ENCODE results near the gene QSOX2.

Gene QSOX2

DNA sequence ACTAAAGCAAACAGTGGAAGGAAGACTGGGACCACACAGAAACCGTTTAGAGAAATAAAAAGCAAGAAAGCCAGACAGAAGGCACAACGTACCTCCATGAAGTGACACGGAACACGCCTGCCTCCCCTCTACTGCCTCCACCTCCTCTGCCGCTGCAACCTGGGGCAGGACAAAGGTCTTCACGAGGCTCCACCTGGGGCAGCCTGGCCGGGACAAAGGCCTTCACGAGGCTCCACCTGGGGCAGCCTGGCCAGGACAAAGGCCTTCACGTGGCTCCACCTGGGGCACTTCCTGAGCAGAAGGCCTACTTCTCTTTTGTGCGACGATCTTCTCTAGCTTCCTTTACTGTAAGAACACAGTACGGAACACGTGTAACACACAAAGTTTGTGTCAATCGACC lies 11.7 kb downstream of the QSOX2 start:
- no peak for FAIRE-seq

DNA sequence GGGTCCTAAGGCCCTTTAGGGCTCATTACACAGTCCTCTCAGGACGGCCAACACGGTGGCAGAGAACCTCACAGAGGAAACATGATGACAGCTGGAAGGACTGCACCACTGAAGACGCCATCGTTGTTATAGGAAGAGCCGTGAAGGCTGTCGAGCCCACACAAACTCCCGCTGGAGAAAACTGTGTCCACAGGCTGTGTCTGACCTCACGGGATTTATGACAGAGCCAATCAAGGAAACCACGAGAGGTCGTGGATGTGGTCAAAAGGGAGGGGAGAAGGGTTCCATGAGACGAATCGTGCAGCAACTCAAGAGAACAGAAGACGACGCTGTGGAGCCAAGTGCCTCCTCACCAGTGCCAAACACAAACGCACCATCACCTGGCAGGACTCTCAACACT lies 12.2 kb downstream of the QSOX2 start:
- no peak for FAIRE-seq

DNA sequence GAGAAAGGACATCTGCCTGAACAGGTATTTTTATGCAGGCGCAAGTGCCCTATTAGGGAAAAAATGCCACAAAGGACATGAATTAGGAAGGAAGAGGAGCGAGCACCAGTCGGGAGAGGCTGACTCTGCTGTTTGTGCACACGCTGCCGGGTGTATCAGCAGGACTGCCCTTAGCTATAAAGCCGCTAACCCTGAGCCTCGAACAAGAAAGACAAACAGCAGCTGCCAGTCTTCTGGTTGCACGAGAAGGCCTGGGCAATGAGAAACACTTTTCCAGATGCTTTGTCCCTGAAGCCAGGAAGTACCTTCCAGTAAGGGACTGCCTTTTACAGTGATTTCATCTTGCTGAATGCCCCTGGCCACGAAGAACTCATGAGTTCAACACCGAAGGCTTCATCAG lies 12.6 kb downstream of the QSOX2 start:
- no peak for FAIRE-seq

DNA sequence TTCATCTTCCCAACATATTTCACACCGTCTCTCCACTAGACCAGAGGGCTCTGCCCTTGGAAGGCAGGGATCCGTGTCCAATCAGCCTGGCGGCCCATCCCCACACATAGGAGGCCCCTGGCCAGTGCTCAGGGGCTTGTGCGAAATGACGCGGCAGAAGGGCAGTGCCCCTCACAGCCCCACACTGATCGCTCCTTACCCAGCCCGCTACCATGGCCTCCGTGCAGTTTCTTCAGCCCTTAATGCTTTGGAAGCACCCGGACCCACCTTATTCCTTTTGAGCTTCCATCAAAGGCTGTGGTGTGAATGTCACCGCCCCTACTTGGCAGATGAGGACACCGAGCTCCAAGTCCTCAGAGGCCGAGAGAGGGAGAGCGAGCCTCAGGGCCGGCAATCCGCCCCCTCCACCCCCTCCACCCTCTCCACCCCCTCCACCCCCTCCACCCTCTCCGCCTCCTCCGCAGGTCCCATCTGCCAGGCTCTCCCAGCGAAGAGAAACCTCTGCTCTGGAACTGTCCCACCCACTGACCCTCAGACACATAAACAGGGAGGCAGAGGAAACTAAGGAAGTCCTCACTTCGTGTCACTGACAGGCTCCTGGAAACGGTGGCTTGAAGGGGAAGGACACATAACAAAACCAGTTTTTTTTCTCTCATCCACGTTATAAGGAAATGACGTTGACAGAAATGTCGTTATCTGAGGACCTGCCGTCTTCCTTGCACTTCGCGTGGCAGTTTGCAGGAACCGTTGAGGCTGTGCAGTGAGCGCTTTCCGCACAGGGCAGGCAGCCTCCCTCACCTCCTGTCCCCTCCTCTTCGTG lies 13.9 kb downstream of the QSOX2 start:
- FAIRE-seq: no peak

DNA sequence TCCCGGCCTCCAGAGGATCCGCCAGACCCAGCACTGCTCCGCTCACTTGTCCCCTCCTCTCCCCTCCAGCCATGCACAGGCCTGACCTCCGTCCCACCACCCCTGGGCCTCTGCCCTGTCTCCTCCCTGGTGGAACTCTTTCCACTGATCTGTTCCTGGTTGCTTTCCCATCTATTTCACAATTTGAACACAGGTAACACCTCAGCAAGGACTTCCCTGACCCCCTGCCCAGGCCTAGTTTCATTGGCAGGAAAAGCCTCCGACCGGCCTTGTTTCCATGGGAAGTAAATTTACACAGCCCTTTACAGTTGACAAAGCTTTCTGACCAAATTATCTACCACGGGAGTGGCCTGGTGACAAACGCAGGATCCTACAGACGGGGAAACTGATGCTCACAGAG lies 14.8 kb downstream of the QSOX2 start:
- FAIRE-seq: no peak

DNA sequence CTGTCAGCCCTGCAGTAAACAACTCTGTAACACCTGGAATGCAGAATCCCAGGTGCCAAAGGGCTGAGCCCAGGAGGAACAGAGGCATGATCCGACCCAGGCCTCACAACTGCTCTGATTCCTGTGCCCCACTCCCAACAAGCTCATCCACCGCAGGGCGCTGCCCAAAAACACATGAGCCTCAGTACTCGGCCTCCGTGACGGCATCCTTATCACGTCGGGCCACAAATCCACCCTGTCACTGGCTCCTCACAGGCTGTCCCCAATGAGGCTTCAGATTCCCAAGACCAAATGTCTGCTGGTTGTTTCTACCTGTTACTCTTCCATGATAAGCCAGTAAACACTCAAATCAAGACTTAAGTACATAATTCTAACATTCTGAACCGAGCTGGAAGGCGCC lies 15.2 kb downstream of the QSOX2 start:
- FAIRE-seq: no peak

DNA sequence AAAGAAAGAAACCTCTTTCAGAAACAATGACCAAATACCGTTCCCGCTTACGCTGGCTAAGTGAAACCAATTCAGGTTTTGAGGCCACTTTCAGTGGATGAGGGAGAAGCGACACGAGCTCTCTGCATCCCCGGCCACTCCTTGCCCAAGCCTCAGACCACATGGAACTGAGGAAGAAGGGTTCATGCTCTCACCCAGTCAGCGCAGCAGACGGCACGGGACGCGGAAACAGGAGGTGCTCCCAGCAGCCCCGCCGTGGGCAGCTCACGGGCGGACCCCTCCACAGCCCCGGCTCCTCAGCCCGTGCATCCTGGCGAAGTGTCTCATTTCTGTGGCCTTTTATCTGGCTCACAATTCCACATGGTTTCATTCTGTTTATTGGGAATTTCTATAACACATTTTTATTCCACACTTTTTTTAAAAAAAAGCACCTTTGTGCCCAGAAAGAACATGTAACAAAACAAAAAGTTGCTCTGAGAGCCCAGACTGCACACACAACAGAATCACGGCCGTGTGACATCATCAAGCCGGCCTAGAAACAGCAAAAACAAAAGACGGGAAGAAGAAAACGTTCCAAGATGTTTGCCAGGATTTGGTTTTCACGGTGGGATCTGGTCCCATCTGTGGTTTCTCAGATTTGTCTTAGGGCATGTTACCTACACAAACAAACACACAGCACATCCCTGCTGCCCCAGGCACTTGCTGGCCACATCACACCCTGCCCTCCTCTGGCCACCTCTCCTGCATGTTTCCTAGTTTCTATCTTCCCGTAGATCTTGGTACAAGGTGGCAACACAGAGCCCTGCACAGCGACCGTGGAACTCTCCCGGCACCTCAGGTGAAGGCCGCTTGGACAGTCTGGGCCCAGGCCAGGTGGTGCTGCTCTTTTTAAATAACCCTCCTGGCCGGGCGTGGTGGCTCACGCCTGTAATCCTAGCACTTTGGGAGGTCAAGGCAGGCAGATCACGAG lies 16.2 kb downstream of the QSOX2 start:
- FAIRE-seq: no peak

DNA sequence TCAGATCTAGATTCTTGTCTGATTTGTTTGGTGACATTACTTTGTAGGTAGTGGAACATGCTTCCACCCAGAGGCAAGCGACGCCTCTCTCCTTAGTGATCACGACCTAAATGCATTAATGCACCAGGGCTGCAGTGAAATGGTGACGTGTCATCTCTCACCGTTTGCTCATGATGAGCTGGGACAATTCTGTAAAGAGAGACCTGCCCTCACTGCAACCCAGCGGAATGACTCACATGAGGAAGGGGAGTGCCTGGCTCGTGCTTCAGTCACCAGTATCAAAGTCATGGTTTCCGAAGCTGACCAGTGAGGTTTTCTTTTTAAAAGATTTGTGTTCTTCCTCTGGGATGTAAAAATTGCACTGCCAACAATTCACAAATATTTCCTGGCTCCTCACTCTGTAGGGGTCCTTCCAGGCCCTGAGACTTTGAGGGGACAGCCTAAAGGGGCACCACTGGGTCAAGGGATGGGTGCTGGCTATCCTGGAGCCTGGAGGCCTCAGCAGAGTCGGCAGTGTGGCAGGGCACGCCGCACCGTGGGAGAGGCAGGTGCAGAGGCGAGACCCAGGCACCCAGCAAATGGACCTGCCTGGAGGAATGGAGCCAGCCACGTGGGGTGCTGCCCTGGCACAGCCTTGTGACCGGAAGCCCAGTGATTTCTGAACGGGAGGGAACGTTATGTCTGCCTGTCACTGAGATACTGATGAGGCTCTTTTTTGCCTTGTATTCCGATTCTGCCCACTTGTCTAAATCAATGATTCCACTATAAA lies 17.3 kb downstream of the QSOX2 start:
- no peak for FAIRE-seq

DNA sequence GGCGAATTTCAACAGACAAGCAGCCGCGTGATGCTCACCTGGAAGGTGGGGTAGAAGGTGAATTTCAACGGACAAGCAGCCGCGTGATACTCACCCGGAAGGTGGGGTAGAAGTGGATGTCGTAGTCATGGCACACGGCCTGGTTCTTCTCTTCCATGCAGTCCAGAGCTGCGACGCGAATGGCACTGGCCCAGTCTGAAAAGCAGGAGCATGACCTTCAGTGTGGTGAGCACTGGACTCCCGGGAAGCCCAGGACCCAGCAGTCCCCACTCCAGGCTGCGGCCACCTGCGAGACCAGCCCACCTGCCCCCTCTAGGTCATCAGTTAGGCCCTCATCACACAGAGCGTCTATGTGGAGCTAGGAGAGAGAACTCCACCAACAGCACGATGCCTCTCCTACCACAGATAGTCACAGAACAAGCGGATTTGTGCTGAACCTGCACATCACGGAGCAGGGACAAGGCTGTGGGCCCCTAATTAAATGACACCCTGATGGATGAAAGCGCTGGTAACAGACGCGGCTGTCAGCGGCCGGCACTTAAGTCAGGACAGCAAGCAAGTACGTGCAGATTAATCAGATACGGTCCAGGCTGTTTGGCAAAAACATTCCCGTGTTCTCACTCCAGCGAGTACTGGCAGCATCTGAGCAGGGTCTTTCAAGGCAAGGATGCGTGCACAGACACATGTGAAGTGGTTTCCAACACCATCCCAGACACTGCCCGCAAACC lies 18.8 kb downstream of the QSOX2 start:
- FAIRE-seq: no peak

DNA sequence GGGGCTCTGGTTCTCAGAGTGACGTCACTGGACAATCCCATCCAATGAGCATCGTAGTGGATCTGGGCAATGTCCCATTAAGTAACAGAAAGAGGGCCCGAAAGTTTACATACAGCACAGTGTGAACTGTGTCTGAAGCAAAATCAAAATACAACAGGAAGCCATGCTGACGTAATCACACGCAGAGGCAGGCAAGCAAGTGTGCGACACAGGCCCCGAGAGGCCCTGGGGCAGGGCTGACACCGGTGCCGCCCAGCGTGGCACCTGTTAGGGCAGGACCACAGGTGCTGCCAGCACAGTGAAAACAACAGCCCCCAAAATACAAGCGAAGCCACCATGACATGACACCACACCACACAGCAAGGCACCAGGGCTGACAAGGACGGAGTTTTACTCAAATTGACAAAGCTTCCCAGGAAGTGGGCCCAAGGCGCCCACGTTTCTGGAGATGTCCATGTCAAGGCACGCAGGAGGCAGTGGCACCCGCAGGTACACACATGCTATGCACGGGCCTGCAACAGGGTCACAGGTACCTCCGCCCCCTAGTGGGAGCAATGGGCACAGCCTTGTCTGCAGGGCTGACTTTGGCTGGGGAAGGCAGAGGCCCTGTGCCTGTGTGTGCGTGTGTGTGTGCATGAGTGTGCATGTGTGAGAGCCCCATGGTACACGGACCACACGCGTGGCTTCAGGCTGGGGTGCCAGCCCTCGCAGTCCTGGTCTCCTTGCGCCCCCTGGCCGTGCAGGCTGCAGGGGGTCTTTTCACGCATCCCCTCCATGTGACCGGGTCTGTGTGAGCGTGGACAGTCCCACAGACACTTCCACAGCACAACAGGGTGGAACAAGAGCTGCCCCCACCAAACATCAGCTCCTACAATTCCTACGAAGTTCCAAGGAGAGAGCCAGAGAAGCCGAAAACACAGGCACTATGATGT lies 19.6 kb downstream of the QSOX2 start:
- FAIRE-seq: no peak

DNA sequence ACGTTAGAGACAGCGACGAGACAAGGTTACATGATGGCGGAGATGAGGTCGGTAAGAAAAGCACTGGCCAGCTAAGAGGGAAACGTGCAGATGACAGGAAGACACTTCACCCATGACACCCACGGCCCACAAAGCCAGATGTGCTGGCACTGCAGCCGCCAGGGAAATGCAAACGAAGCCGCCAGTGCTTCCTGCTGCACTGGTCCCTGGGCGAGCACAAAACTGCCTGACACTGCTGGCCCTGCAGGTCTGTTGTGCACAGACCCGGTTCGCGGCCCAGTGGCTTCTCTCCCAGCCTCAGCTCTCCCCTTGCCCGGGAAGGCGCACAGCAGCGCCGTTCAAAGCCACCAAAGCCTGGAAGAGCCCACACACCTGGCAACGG lies 20.3 kb downstream of the QSOX2 start:
- no peak for FAIRE-seq

DNA sequence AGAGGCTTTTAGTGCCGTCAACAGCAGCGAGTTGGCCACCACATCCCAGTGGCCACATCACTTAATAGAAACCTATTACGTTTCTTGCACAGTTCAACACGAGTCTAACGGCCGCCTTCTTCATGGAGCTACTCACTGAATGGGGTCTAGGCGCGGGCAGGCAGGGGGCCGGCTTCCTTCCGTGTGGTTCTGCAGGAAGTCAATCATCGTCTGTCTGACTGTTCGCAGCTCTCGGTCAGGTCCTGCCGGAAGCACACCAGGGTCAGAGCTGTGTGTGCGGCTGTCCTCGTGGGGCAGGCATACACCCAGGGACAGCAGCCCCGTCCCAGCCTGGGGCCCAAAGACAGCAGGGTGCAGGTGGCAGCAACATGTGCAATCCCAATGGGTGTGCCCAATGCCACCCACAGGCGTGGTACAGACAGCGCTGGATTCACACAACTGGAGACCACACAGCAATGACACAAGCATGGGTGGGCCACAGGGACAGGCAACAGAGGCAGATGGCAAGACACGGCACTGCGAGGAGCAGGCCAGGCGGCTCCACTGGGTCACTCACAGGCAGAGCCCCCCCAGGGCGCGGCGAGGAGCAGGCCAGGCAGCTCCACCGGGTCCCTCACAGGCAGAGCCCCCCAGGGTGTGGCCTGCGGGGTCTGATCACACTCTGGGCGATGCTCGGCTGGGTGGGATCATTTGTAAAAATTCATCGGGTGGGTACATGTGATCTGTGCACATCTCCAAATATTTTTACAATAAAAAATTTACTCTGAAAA lies 21.6 kb downstream of the QSOX2 start:
- no peak for FAIRE-seq

DNA sequence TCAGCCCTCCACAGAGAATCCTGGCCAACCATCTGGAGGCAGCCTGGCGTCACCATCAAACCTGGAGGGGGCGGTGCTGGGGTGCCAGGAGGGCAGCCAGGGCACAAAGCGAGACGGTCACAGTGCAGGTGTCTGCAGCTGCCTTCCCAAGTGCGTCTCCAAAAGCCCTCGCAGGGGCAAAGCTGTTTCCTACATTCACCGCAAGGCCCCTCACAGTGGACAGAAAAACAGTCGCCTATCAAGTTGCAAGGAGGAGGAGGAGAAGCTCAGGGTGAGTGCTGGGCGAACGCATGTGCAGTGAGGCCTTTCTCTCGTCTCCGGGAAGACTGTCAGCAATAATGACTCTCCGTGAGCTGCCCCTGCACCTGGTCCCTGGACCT lies 22.7 kb downstream of the QSOX2 start:
- no peak for FAIRE-seq

DNA sequence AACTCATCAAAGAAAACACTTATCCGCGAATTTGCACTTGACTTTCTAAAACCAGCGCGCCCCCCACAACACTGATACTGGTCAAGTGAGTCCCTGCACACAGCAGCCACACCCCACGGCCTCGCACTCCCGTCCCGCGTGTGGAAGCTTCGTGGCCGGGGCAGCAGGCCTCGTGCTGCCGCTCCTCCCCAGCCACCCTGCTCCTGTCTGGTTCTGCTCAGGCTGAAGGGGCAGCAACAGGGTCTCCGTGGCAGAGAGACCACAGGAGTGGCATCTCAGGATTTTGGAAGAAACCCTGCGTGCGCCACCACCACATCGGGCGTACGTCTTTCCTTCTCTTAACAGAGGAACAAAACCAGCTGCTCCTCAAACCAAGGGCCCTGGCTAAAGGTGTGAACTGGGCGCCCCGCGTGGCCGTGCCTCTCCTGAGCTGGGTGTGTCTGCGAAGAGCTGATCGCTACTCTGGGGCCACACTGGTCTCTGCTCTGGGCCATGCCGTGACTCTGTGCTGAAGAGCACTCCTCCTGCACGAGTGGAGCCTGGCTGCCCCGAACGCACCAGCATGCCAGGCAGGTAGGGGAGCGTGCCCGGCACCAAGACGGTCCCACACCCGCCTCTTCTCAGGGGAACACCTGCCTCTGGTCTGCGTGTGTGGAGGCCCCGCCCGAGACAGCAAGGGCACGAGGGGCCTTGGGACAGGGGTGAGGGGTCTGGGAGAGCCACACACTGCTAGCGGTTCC lies 23.3 kb downstream of the QSOX2 start:
- no peak for FAIRE-seq

DNA sequence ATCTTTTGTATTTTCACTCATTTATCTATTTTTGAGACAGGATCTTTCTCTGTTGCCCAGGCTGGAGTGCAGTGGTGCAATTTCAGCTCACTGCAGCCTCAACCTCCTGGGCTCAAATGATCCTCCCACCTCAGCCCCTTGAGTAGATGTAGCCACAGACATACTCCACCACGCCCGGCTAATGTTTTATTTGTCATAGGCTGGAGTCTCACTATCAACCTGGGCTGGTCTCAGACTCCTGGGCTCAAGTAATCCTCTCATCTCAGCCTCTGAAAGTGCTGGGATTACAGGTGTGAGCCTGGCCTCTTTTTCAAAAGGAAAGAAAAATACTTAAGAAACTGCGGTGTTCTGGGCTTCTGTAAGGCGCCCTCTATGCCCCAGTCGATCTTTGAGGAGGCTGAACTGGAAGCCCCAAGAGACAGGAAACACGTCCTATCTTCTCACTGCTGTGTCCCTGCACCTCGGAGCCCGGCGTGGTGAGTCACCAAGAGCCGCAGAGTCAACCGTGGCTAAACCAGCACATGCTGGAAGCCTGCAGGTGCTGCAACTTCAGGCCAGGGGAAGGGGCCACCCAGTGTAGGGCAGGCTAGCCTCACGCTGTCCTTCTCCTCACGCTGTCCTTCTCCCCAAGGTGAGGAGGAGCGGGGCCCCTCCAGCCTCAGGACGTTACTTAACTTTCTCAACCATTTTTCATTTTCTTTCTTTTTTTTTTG lies 25.4 kb downstream of the QSOX2 start:
- FAIRE-seq: no peak

DNA sequence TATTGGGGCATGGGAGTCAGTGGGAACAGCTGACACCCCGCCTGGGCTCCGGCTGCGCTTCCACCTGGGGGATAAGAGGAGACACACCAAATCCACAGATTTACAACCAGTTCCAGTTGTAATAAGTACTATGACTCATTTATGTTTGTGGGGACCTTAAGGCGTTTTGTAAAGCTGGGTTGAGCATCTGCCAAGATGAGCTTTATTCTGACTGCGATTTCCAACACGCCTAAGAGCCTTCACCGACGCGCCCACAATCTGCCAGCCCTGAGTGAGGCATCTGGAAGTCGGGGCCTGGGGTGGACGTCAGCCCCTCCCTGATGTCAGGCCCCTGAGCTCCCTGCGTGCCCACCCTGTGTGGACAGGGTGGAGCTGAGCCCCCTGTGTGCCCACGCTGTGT lies 26.3 kb downstream of the QSOX2 start:
- no peak for FAIRE-seq

DNA sequence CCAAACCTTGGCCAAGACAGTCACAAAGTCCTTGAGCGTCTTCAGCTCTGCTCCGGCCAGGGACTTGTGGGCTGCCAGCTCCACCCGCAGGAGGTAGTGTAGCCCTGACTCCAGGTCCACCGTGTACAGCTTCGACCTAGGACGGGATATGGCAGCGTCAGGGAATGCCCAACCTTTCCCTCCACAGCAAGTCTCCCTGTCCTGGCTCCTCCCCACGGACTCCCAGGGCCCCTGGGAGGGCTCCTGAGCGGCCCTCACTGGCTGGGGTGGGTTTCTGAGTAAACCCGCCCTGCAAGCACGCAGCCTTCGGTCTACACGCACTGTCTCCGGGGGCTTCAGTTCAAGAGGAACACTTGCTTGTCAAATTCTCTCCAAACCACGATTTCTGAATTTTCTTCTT lies 26.9 kb downstream of the QSOX2 start:
- no peak for FAIRE-seq

DNA sequence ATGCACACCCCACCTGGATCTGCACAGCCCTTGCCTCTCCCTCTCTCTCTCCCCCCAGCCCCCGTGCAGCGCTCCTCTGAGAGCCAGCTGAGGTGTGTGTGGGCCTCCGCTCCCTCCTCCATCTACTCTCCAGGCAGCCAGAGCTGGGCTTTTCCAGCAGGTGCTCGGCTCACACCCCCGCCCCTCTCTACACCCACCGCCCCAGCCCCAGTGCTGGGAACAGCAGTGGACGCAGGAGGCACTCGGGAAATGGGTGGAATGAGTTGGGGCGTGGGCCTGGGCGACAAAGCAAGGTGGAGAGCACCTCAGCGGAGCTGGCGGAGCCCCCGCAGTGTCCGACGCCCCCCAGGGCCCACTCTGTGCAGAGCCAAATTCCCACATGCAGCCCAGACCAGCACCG lies 27.3 kb downstream of the QSOX2 start:
- FAIRE-seq: no peak

DNA sequence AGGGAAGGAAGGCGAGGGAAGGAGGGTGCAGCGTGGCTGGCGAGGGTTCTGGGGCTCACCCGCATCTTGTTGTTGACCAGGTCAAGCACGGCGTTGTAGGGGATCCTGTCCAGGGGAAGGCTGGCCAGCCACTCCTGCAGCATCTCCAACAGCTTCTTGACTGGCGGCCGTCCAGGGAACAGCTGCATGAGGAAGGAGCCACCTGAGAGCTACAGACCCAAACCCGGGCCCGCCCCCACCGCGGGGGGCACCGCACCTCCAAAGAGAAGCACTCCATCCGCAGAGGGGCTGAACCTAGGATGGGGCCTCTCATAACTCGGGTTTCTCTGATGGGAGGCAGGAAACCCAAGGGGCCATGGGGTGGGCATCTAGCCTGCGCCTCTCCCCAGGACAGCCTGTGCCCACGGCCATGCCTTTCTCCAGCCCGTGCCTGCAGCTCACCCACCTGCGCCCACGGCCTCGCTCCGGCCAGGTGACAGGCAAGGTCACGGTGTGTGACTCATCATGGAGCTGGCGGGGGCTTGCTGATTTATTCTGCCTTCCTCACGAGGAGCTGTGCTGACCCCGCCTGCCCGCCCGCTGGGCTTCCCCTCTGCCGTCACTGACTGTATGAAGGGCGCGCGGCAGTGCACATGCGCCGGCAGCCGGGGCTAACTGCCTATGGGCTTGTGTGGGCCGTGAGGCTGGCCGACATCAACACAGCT lies 28.9 kb downstream of the QSOX2 start:
- FAIRE-seq: no peak

Data from G401.6 (cell line).